KBM-7 (cell line): ENCODE results near the gene HTRA1.

ENCODE experiments used
- DNase-seq: peaks from one replicate; pipeline ENCODE4 v3.0.0-alpha.2; 2015
- in situ Hi-C: fragments of 300-500 bp; cut with MboI; formaldehyde crosslinking; loops from 2 replicates; pipeline ENCODE4 v1.14.3; 2020; ENCODE audit warnings: low sequenced_read_pairs, low pct_unique_long_range_greater_than_20kb, mixed read lengths

HTRA1 gene

DNA sequence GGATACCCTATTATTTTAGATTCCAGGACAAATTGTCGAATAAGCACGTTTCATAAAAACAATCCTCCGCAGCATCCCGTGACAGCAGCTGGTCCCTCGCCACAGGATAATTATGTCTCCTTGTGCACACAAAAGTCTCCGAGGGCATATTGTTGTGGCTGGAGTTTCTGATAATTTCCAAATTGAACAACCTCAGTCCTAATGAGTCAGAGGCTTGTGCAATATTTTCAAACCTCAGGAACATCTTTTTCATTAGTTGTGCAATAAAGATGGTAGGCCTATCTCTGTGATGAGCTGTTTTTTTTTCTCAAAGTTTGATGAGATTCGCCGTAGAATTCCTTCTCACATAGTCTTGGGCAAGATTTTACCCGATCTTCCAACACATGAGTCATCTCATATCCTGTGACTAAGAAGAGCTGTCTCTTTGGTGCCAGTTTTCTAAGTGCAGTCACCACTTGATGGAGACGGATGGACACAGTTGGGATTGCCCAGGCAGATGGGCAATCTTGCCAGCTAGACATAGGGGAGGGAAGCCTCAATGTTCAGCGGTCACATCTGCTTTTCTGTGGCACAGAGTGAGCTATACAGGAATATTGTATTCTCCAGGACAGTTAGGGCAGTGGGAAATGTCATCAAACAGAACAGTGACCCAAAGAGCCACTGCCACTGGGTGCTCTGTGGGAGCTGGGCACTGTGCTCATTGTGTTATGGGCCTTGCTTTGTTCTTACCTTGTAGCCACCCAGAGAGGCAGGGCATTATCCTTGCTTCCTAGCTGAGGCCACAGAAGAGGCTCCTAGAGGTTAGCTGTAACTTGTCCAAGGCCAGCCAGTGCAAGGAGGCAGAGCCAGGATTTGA, 7.8 kb downstream of the HTRA1 start:
- DNase-seq: no peak

DNA sequence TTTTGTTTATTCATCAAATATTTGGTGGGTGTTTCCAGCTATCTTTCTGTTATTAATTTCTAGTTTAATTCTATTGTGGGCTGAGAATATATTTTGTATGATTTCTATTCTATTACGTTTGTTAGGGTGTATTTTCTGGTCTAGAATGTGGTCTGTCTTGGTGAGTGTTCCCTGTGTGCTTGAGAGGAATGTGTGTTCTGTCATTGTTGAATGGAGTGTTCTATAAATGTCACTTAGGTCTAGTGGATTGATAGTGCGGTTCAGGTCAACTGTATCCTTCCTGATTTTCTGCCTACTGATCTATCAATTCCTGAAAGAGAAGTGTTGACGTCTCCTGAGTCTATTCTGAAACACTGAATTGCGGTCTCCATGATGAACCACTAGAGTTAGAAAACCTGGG, 8.5 kb downstream of the HTRA1 start:
- in situ Hi-C loops: no loop called here
- no peak for DNase-seq

More for the DNA sequence above, 7.8 kb downstream of the HTRA1 start:
- in situ Hi-C loops: no loop called here

DNA sequence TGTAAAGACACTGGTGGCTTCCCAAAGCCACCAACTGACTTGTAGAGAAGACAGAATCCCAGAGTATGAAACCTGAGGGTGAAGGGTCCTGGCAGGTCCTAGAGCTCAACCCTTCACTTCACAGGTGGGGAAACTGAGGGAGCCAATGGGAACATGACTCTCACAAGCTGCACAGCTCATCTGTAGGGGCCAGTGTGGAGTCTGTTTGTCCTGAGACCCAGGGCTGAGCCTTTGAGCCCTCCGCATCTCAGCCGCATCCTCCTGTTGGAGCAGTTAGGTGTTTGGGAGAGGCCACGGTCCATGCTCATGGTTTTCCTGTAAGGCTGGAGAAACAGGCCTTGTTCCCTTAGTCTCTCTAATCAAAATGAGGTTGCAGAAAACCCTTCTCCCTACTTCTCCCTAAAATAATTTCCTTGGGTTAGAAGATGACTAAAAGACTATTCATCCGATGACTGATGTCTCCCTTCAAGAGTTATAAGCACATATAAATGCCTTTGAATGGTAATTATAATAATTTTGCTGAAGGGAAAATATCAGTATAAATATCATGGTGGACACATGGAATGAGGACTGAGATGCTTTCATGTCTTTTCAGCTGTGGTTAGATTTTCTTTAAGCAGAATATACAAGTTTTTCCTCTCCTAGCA, 10.3 kb downstream of the HTRA1 start:
- in situ Hi-C loops: no loop called here
- no peak for DNase-seq

DNA sequence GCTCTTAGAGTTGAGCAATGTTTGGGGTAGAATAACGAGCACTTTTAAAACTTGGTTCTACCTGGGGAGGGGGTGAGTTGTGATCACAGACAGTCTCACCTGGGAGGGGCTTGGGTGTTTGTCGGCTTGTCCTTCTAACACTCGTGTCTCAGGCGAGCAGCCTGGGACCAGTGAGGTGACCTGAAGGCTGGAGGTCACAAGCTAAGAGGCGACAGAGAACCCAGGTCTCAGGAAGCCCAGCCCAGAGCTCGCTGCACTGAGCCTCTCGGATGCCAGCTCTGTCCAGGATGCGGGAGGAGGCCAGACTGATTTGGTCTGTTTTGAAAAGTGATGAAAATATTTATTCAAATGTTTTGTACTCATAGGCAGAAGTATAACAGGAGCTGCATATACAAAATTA, 11.8 kb downstream of the HTRA1 start:
- in situ Hi-C loops: no loop called here
- no peak for DNase-seq

DNA sequence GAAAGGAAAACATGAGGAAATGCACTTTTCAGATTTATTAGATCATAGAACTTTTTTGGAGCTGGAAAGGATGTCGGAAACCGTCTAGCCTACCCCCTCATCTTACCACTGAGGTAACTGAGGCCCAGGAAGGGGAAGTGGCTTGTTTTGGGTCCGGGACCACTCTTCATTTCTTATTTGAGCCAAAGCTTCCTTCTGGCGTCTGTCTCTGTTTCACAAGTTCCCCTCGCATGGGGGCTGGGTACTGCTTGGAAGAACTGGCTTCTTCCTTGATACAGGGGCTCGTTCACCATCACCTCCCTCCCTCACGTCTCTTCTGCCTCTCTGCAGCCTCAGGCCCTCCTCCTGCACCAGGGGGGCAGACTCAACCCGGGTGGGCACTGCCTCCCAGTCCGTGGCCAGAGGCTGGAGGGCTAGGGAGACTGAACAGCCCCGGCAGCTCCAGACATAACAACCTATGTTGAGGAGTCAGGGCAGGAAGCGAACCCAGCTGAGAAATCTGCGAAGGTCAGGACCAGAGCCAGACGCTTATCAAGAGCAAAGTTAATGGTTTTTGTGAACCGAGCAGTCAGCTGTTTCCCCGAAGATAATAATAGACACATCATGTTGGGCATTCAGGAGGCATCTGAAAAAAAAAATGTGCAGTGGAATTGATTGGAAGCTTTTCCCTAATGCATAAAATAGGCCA, 12.9 kb downstream of the HTRA1 start:
- in situ Hi-C loops: no loop called here
- DNase-seq: no peak

DNA sequence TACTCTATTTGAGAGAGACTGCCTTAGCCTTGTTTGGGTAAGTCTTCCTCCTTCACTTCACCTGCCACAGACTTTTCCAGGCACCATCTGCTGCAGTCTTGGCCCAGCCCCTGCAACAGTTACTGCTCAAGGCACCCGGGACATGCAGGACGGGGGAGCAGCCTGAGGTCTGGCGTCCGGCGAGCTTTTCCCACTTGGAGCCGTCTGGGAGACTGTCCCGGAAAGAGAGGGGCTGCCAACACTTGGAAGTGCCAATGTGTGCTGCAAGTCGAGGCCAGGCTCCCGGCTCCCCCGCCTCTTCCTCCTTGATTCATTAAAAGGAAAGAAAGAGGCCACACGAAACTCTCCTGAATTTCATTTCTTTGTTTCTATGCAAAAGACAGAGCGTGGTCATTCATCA, 13.7 kb downstream of the HTRA1 start:
- no peak for DNase-seq
- in situ Hi-C loops: no loop called here

DNA sequence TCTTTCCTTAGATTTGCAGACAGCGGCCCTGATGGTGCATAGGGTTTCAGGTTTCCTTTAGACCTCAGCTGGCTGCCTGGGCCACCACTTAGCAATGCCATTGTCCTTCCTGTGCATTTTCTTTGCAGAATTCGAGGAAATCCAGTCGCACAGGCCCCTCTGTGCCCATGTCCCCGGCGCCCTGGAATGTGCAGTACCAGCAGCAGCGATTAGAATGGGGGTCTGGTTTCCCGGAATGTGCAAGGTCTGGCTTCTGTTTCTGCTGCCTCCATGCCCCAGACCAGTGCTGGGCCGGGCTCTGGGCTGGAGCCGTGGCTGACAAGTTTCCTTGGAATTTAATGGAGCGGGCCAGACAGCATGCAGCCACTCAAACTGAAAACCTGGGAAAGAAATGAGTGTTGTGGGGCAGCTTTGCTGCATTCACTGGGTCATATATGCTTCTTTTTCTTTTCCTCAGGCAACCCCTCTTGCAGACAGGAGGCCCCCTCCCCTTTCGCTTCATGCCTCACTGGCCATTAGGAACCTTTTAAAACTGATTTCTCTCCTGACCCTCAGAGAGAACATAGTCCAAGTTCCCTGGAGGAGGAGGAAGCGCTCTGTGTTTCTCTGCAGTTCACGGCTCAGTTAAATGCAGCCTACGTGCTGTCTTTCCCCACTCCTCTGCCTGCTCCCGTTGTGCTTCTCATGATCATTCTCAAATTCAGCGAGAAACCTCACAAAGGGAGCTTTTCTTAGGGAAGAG, 14.4 kb downstream of the HTRA1 start:
- DNase-seq: no peak
- in situ Hi-C loops: no loop called here

DNA sequence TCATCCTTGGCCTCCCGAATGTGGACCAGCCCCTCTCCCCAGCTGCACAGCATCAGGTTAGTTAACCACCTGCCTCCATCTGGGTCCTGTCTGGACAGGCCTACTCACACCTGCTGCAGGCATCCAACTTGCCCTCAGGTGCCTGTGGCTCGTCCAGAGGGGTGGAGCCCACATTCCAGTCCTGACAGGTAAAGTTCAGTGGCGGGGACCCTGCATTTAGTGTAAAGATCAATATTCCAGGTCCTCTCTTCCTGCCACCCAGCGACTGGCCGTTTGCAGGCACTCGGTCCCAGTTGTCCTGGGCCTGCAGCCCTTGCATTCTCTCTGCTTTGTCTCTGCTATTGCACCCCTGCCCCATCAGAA, 15.0 kb downstream of the HTRA1 start:
- no peak for DNase-seq
- in situ Hi-C loops: no loop called here

DNA sequence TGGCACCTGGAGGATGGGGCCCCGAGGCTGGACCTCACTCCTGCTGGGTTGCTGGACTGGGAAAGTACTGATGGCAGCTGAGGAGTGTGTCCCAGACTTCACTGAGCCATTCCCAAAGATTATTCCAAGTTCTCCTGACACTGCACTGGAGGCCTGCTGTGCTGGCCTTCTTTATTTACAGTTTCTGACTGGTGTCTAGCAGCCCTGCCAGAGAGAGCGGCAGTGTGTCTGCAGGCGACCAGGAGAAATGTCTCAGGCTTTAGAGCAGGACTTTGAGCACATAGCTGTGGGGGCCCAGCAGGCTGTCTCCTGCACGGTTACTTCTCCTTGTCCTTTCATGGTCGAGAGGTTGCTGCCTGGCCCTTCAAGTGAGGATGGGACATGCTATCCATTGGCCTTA, 16.1 kb downstream of the HTRA1 start:
- in situ Hi-C loops: no loop called here
- DNase-seq: no peak

DNA sequence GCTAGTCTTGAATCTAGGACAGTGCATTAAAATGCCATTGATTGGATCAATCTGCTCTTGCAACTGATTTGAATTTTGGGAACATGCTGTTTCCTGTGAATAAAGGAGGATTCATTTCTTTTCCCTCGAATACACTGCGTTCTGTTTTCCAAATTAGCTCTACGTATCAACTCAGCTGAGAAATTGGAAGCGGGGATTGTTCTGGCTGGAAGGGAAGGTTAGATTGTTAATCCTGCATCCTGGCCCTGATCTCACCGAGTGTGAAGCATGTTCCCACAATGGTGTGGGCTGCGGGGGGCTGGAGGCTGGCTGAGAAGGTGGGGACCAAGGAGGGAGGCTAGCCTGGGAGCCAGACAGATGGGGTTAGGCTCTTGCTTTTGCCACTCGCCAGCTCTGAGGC, 17.6 kb downstream of the HTRA1 start:
- DNase-seq: no peak
- in situ Hi-C loops: no loop called here

DNA sequence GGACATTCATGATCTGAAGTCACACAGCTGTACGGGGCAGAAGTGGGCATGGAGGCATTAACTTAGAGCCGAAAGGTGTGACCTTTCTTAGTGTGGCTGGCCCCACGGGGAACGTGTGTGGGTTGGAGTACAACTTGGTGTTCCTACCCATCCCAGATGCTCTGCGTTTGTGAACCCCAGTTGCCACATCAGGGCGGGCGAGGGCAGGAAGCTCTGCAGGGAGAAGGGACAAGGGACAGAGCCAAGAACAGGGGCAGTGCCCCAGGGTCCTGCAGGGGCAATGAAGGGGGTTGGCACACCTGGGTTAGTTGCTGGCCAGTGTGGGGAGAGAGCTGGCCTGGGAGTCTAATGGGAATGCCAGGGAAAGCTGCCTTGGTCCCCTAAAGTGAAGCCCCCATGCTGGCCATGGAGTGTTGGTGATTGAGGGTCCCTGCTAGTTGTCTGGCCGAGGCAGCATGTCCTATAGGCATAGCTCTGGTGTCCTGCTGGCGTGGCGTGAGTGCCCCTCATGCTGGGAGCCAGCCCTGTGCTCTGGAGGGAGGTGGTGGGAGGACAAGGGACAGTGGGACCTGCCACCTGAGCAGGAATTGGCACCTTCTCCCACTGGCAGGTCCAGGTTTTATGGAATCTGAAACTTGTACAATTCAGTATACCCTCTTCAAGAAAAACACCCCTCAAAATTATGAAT, 18.9 kb downstream of the HTRA1 start:
- in situ Hi-C loops: no loop called here
- no peak for DNase-seq

DNA sequence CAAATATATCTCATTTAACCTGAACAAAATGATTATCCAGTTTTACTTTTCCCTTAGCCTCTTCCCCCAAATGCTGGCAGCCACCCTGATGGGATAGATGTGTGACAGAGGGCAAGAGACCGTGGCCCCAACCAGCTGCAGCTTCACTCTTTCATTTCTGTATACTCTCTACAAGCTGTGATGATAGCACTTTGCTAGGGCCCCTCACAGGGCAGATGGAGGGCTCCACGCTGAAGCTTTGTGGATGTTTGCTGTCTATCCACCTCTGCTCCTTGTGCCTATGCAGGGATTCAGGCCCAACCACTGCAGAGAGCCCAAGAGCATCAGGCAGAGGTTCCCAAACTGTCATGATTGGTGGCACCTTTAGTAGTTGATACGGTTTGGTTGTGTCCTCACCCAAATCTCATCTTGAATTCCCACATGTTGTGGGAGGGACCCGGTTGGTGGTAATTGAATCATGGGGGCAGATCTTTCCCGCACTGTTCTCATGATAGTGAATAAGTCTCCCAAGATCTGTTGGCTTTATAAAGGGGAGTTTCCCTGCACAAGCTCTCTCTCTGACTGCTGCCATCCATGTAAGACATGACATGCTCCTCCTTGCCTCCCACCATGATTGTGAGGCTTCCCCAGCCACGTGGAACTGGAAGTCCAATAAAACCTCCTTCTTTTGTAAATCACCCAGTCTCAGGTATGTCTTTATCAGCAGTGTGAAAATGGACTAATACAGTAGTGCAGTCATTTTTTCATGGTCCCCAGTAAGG, 20.1 kb downstream of the HTRA1 start:
- in situ Hi-C loops: no loop called here
- DNase-seq: no peak

DNA sequence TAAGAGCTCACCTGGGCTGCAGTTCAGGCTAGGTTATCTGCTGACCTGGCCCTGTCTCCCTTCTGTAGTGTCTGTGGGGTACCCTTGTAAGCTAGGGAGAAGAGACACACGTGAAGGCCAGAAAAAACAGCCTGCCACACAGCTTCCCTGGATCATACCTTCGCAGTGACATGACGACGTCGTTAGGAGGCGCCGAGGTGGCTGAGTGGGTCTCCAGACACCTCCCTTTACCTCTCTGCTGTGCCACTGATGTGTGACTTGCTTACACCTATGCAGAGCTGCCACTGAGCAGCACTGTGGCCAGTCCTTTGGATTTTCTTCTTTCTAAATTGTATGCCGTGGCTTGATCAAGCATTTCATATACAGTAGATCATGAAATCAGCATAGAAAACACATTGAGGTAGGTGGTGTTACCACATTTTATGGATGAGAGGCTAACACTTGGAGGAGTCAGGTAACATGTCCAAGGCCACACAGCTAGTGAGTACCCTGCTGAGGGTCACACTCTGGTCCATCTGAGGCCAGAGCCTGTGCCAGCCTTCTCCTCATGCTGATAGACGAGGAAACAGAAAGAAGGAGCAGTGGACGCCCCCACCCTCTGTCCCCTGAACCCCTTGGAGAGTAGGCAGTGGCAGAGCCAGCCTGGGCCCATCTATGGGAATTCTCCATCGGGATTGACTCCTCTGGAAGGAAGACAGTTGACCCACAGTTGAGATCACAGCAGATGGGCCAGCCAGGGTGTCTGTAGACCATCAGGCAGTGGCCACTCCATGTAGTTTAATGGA, 23.1 kb downstream of the HTRA1 start:
- in situ Hi-C loops: no loop called here
- DNase-seq: no peak

DNA sequence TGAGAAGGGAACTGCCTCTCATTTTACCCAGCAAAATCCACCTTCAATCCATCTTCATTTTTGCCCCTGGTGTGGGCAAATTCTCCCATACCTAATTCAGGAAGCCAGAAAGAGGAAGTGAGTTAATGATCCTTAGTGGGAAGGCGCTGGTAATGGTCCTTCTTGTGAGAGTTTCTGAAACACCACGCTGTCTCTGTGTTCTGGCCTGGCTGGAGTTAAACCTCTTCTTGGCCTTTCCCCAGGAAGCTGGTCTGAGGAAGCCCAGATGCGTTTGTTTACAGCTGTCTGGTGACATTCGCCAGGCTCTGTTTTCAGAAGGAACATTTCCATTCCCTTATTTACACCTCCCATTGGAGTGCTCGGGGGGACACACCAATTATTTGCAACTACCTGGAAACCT, 24.3 kb downstream of the HTRA1 start:
- peak; percentile 33 for DNase-seq
- in situ Hi-C loops: no loop called here

DNA sequence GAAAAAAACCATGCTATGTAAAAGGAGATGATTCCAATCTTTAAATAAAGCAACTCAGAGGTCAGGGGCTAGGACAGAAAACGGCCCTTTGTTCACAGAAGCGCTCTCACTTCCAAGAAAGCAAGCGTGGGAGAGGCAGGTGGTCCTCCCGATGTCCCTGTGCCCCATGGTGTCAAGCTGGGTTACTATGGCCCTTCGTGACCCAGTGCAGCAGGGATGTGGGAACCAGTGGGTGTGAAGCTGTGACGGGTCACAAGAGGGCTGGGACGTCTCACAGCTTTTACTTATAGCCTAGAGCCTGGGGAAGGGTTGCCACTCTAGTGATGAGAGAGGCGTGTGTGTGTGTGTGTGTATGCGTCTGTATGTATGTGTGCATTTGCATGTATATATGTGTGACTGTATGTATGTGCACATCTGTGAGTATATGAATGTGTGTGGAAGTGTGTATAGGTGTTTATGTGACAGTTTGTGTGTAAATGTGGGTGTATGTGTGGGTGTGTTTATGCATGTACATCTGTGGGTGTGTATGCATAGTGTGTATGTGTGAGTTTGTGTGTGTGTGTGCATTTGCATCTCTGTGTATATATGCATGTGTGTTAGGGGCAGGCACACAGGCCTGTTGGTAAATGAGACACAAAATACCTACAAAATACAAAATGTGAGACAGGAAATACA, 25.2 kb downstream of the HTRA1 start:
- in situ Hi-C loops: no loop called here
- no peak for DNase-seq

DNA sequence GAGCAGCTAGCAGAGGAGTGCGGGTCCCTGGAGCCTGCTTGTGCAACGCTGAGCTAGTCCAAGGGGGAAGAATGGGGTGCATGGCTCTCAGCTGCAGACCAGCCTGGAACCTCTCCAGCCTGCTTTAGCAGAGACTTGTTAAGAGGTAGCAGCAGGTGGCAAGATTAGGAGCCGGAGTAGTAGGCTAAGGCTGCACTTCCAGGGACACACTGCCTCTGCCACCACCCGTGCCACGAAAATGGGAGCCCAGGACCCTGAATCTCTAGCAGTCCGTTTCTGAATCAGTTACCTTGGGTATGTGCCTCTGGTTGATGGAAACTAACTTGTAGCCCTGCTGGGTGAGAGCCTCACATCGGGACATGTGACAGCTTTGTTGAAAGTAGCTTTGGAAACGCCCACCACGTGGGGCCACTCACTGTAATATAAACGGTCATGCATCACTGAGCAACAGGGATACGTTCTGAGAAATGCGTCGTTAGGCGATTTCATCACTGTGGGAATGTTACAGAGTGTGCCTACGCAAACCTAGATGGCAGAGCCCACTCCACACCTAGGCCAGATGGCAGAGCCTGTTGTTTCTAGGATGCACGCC, 25.9 kb downstream of the HTRA1 start:
- DNase-seq: no peak
- in situ Hi-C loops: no loop called here

DNA sequence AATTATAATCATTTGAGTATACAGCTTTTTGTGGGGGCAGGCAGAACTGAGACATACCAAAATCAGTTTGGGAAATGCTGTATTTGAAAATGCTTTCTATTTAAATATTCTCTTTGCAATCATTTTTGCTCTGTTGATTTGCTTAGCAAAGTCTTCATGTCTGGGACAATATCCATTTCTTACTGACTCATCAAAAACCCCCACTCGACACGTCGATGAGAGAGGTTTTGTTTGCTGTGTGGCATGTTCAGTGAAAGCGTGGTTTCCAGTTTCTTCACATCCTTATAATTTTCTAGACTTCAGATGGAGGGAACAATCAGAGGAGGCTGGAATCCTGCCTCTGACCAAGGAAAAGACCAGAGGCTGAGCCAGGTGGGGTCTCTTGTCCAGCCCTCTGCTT, 28.9 kb downstream of the HTRA1 start:
- no peak for DNase-seq
- in situ Hi-C loops: no loop called here
